Caco-2 (cell line): Measurements from ENCODE around the gene USP53. TPM values are rescaled to one million over a fixed set of nuclear protein-coding genes. Genes with fewer than 3 reads are reported as not detected.

ENCODE experiments used
- BruUV-seq: library from RNA; stranded (reverse); fragments of 400-500 nt; replicated peaks from 2 replicates; lab custom pipeline; 2021; lab: Mats Ljungman, UMichigan
- CTCF ChIA-PET: fragments of 300-600 bp; sonication (Branson Sonifier 250); formaldehyde crosslinking; loops from one replicate; lab custom pipeline; 2022; ENCODE audit warnings: antibody characterized with exemption; lab: Charles Lee
- POLR2A ChIA-PET: fragments of 300-600 bp; sonication (Branson Sonifier 250); formaldehyde crosslinking; loops from one replicate; lab custom pipeline; 2022; ENCODE audit warnings: antibody characterized with exemption; lab: Charles Lee
- DNase-seq, 2 experiments: peaks; one replicate each; pipeline versions ENCODE4 v3.0.0 to v3.0.0-alpha.2; 2020 to 2022
- H3K27me3 ChIP-seq: replicated peaks from 2 replicates; pipeline ENCODE4 v1.6.0; 2011; ENCODE audit warnings: low read length; ENCODE audit not compliant: control insufficient read depth, insufficient read depth
- H3K36me3 ChIP-seq: 2 replicates; pipeline ENCODE4 v1.5.1; 2011; ENCODE audit warnings: low read length; ENCODE audit not compliant: control insufficient read depth, insufficient read depth
- H3K4me1 ChIP-seq: fragments of 250-450 bp; sonication (Bioruptor Pico); 2 replicates; pipeline ENCODE4 v1.5.1; 2020; ENCODE audit warnings: mild to moderate bottlenecking
- H3K4me3 ChIP-seq: 2 replicates; pipeline ENCODE4 v1.5.1; 2011; ENCODE audit warnings: low read depth, mild to moderate bottlenecking, control low read depth, low read length
- H3K9me3 ChIP-seq: fragments of 250-450 bp; sonication (Bioruptor Pico); 2 replicates; pipeline ENCODE4 v1.5.1; 2020; ENCODE audit warnings: mild to moderate bottlenecking, moderate library complexity
- H3K27ac Mint-ChIP-seq: one replicate; pipeline ENCODE4 v1.8.0; 2022; ENCODE audit warnings: mixed read lengths; ENCODE audit not compliant: unreplicated experiment
- H3K27me3 Mint-ChIP-seq: one replicate; pipeline ENCODE4 v1.8.0; 2022; ENCODE audit warnings: mixed read lengths; ENCODE audit not compliant: insufficient read depth, unreplicated experiment
- H3K36me3 Mint-ChIP-seq: one replicate; pipeline ENCODE4 v1.8.0; 2022; ENCODE audit warnings: mild to moderate bottlenecking, mixed read lengths; ENCODE audit not compliant: insufficient read depth, unreplicated experiment
- H3K4me1 Mint-ChIP-seq: one replicate; pipeline ENCODE4 v1.8.0; 2022; ENCODE audit warnings: low read depth, mixed read lengths; ENCODE audit not compliant: unreplicated experiment
- H3K4me3 Mint-ChIP-seq: one replicate; pipeline ENCODE4 v1.8.0; 2022; ENCODE audit warnings: mild to moderate bottlenecking, moderate library complexity, mixed read lengths; ENCODE audit not compliant: unreplicated experiment
- H3K9me3 Mint-ChIP-seq: one replicate; pipeline ENCODE4 v1.8.0; 2022; ENCODE audit warnings: mixed read lengths; ENCODE audit not compliant: unreplicated experiment
- intact Hi-C: fragments of 100-400 bp; cut with micrococcal nuclease; formaldehyde crosslinking; loops from one replicate; pipeline ENCODE4 v1.10.0; 2022; ENCODE audit not compliant: unreplicated experiment
- total RNA-seq: library from RNA; stranded (reverse); gene quantifications from 2 replicates; pipeline ENCODE4 v1.2.3, GENCODE V29; 2022
- TF ChIP-seq, protein P1 (sequence below), 2 experiments: fragments of 200-600 bp in 1 of 2; IDR thresholded peaks; 1 replicate in 1 of 2; 2 replicates in 1 of 2; pipeline versions ENCODE4 v1.5.1 to v1.8.0; 2011 to 2022; ENCODE audit warnings: antibody characterized with exemption in 1 of 2, control low read depth in 1 of 2, inconsistent platforms in 1 of 2, low read depth in 1 of 2, low read length in 1 of 2, mild to moderate bottlenecking in 1 of 2, moderate library complexity in 1 of 2; ENCODE audit not compliant: insufficient read depth in 1 of 2, severe bottlenecking in 1 of 2, unreplicated experiment in 1 of 2

Gene USP53
- total RNA-seq, 1 experiment from 2014 or later: 49.3 TPM

DNA sequence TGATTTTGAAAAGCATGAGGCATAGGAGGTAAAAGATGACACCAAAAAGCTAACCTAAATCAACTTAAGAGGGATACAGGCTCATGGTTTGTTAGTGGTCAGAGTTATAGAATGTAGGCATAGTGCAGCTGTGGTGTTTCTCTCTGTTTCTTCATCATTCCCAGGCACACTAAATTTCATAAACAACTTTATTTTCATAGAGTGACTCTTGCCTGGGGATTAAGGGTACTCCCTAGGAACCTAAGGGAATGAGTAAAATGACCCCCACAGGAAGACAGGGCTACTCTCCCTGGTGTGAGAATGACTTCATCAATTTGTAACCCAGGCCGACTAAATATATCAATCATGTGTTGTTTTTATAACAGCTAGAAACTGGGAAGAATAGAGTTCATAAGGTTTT lies 98.3 kb downstream of the USP53 start:
- Mint-ChIP-seq H3K4me1 (no peaks in the 10 kb centered on the region), H3K9me3 (no peaks in the 10 kb centered on the region), H3K36me3 (no peaks in the 10 kb centered on the region), H3K4me3 (no peak overlapping the region), H3K27me3 (no peaks in the 10 kb centered on the region), H3K27ac (no peak overlapping the region)
- no peak overlapping the region for H3K4me3 ChIP-seq
- DNase-seq: no peak
- no peaks in the 10 kb centered on the region for H3K9me3 ChIP-seq
- no peaks in the 10 kb centered on the region for H3K4me1 ChIP-seq
- no peaks in the 10 kb centered on the region for H3K36me3 ChIP-seq
- TF ChIP-seq, protein P1, sequence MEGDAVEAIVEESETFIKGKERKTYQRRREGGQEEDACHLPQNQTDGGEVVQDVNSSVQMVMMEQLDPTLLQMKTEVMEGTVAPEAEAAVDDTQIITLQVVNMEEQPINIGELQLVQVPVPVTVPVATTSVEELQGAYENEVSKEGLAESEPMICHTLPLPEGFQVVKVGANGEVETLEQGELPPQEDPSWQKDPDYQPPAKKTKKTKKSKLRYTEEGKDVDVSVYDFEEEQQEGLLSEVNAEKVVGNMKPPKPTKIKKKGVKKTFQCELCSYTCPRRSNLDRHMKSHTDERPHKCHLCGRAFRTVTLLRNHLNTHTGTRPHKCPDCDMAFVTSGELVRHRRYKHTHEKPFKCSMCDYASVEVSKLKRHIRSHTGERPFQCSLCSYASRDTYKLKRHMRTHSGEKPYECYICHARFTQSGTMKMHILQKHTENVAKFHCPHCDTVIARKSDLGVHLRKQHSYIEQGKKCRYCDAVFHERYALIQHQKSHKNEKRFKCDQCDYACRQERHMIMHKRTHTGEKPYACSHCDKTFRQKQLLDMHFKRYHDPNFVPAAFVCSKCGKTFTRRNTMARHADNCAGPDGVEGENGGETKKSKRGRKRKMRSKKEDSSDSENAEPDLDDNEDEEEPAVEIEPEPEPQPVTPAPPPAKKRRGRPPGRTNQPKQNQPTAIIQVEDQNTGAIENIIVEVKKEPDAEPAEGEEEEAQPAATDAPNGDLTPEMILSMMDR (IDR thresholded peaks at IDR 0.05; ENCODE audit: insufficient read depth in 1 of 2, low read depth in 1 of 2, low read length in 1 of 2, severe bottlenecking in 1 of 2, unreplicated experiment in 1 of 2): no peak
- ChIA-PET CTCF (no interaction called here), POLR2A (no interaction called here)
- BruUV-seq: no TSS peak
- no peaks in the 10 kb centered on the region for H3K27me3 ChIP-seq
- intact Hi-C loops: loop anchor here (5.0 kb wide), 1 partner anchor 476 kb away; no protein-coding TSS in a partner anchor

DNA sequence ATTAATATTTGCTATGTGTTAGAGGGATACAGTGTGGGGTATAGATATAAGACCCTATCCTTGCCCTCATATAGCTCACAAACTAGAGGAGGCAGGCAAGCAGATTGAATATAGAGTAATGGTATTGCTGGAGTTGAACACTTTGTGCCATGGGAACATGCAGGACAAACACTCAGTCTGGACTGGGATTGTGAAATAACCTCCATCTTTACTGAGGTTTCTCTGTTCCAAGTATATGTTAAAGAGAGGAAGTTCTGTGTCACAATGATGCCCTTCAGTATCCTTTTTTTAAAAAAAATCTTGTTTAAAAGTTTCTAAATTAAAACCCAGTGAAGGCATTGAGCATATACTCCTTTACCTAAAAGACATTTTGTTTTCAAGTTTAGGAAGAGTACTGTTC lies 100.7 kb downstream of the USP53 start:
- DNase-seq: no peak
- no peak overlapping the region for H3K27ac Mint-ChIP-seq
- no peaks in the 10 kb centered on the region for H3K4me1 Mint-ChIP-seq

DNA sequence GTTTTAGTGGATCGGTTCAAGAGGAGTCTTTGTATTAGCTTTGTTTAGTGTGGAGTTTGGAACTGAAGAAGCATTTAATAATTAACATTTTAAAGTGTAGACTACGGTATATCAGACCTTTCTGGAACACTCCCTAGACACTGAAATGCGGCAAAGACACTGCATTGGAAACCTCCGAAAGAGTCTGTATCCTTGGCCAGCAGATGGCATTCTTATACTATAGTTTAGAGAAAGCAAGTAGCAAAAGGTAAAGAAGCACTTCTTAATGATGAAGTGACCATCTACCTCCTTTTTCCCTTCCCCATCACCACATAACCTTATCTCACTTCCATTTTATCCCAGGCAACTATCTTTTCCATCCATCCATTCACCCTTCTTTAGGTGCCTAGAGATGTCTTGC lies 101.8 kb downstream of the USP53 start:
- BruUV-seq: no TSS peak
- Histone ChIP-seq H3K9me3 (no peaks in the 10 kb centered on the region), H3K4me3 (no peak overlapping the region), H3K36me3 (no peaks in the 10 kb centered on the region), H3K4me1 (no peaks in the 10 kb centered on the region), H3K27me3 (no peaks in the 10 kb centered on the region)
- no peaks in the 10 kb centered on the region for H3K9me3 Mint-ChIP-seq
- H3K27ac Mint-ChIP-seq: no peak overlapping the region
- H3K27me3 Mint-ChIP-seq: no peaks in the 10 kb centered on the region
- intact Hi-C loops: loop anchor here (1.0 to 5.0 kb wide), 8 partner anchors 140 to 736 kb away; partner anchors contain the start of gene PDE5A
- POLR2A ChIA-PET: no interaction called here
- DNase-seq: peak in 1 of 2 experiments; percentile 60
- no peak overlapping the region for H3K4me3 Mint-ChIP-seq
- H3K36me3 Mint-ChIP-seq: no peaks in the 10 kb centered on the region
- CTCF ChIA-PET: no interaction called here
- no peaks in the 10 kb centered on the region for H3K4me1 Mint-ChIP-seq
- TF ChIP-seq, protein P1 (IDR thresholded peaks at IDR 0.05; ENCODE audit: insufficient read depth in 1 of 2, low read depth in 1 of 2, low read length in 1 of 2, severe bottlenecking in 1 of 2, unreplicated experiment in 1 of 2): peak in 1 of 2 experiments; percentile 49

More for the DNA sequence above, 100.7 kb downstream of the USP53 start:
- ChIA-PET CTCF (no interaction called here), POLR2A (no interaction called here)
- intact Hi-C loops: loop anchor here (5.0 kb wide), 1 partner anchor 474 kb away; no protein-coding TSS in a partner anchor
- Histone ChIP-seq H3K36me3 (no peaks in the 10 kb centered on the region), H3K4me1 (no peaks in the 10 kb centered on the region), H3K4me3 (no peak overlapping the region), H3K9me3 (no peaks in the 10 kb centered on the region), H3K27me3 (no peaks in the 10 kb centered on the region)
- Mint-ChIP-seq H3K4me3 (no peak overlapping the region), H3K9me3 (no peaks in the 10 kb centered on the region), H3K36me3 (no peaks in the 10 kb centered on the region), H3K27me3 (no peaks in the 10 kb centered on the region)
- no TSS peak for BruUV-seq
- TF ChIP-seq, protein P1 (IDR thresholded peaks at IDR 0.05; ENCODE audit: insufficient read depth in 1 of 2, low read depth in 1 of 2, low read length in 1 of 2, severe bottlenecking in 1 of 2, unreplicated experiment in 1 of 2): no peak
